Measurements from ENCODE around the gene BLOC1S1.

The BLOC1S1 gene

DNA sequence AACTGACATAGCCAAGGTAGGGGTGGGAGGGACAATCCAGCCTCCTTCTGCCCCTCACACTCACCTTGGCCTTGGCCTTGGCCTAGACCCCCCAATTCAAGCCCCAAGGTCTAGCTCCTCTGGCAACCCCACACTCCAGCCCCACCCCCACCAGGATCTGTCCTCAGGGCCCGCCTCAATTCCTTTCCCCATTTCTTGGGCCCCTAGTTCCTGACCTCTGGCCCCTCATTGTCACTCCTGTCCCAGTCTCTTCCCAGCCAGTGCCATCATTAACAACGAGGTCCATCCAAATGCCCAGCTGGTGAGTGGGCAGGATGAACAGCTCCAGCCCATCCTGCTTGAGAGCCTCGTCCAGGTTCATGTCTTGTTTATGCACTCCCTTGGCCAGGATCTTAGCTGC is 20.2 kb downstream of the BLOC1S1 start:
- H3K27me3 ChIP-seq (ENCODE audit: insufficient read depth, insufficient read length) = no peaks in the 10 kb centered on the region
- TF ChIP-seq YY1 (IDR thresholded peaks at IDR 0.05; ENCODE audit: insufficient read depth, insufficient read length) (no peak), SUZ12 (IDR thresholded peaks at IDR 0.05; ENCODE audit: extremely low read depth, insufficient read depth, insufficient read length) (no peak), ZNF274 (IDR thresholded peaks at IDR 0.05; ENCODE audit: low read depth, low read length) (no peak)
- H3K36me3 ChIP-seq (ENCODE audit: insufficient read depth, insufficient read length, low read length) = peaks cover 7% of the 10 kb centered on the region
- no peaks in the 10 kb centered on the region for H3K9me3 ChIP-seq (ENCODE audit: insufficient read depth, low read length)
- no peak overlapping the region for H3K4me3 ChIP-seq (ENCODE audit: insufficient read length, low read depth)
- H3K4me1 ChIP-seq (ENCODE audit: insufficient read depth, insufficient read length) = peaks cover 7% of the 10 kb centered on the region
- no peak for DNase-seq (ENCODE audit: low read depth, low spot score)
- no peak overlapping the region for H3K9ac ChIP-seq (ENCODE audit: insufficient read length, low read depth)

DNA sequence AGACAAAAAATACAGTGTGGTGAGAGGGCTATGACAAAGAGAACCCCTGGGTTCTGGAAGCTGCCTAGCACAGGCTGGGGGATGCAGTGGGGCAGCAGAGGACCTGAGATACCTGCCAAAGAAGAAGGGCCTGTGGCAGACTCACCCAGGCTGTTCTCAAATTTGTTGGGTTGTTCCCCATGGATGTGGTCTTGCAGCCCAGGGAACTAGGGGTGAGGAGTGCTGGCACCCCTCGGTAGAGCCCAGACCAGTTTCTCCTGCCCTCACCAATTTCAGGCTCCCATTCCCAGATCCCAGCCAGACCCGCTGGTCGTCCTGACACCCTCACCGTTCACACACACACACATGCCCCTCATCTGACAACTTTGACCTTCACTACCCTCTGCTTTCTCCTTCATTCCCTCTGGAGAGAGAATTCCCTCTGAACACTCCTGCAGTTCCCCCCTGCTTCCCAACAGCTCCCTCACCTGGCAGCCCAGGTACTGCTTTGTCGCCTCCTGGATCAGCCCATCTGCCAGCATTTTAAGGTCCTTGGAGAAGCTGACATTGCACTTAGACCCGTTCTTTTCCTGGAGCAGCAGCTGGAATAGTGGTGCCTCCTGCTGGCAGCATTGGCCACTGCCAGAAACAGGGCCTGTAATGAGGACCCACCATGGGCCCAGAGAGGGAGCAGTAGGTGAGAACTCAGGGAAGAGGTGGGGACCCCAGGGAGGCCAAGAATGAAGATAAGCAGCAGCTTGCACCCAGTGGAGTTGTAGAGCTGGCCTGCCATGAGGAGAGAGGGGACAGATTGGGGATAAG is 21.1 kb downstream of the BLOC1S1 start:
- H3K9ac ChIP-seq (ENCODE audit: insufficient read length, low read depth) = no peak overlapping the region
- TF ChIP-seq SUZ12 (IDR thresholded peaks at IDR 0.05; ENCODE audit: extremely low read depth, insufficient read depth, insufficient read length) (no peak), ZNF274 (IDR thresholded peaks at IDR 0.05; ENCODE audit: low read depth, low read length) (no peak), YY1 (IDR thresholded peaks at IDR 0.05; ENCODE audit: insufficient read depth, insufficient read length) (no peak)
- H3K4me3 ChIP-seq (ENCODE audit: insufficient read length, low read depth) = no peak overlapping the region
- H3K36me3 ChIP-seq (ENCODE audit: insufficient read depth, insufficient read length, low read length) = peaks cover 6% of the 10 kb centered on the region
- H3K4me1 ChIP-seq (ENCODE audit: insufficient read depth, insufficient read length) = peaks cover 7% of the 10 kb centered on the region
- peak; percentile 85 for DNase-seq (ENCODE audit: low read depth, low spot score)
- H3K9me3 ChIP-seq (ENCODE audit: insufficient read depth, low read length) = no peaks in the 10 kb centered on the region
- H3K27me3 ChIP-seq (ENCODE audit: insufficient read depth, insufficient read length) = peaks cover 2% of the 10 kb centered on the region

DNA sequence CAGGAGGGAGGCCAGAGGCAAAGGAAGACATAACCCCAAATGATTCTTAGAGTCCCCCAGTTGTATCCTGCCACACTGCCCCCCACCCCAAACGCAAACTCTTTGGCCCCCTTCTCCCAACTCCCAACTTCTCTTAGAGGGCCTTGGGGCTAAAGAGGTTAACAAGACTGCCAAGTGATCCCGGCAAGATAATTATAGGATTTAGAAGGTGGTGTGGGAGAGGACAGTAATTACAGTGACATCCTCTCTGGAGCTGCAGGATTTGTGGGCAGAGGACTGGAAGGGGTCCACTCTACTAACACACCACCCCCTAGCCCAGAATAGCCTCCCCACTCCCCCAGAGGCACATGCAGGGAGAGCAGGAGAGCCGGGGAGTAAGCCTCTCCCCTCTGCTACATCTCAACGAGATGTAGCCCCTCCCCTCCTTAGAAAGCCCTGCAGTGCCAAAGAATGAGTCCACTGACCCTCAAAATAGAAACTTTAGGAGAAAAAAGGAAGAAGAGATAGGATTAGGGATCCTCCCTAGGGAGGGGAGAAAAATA is 21.8 kb downstream of the BLOC1S1 start:
- TF ChIP-seq YY1 (IDR thresholded peaks at IDR 0.05; ENCODE audit: insufficient read depth, insufficient read length) = no peak
- no peak for TF ChIP-seq SUZ12 (IDR thresholded peaks at IDR 0.05; ENCODE audit: extremely low read depth, insufficient read depth, insufficient read length)
- TF ChIP-seq ZNF274 (IDR thresholded peaks at IDR 0.05; ENCODE audit: low read depth, low read length) = no peak
- H3K4me1 ChIP-seq (ENCODE audit: insufficient read depth, insufficient read length) = peaks cover 6% of the 10 kb centered on the region
- no peaks in the 10 kb centered on the region for H3K9me3 ChIP-seq (ENCODE audit: insufficient read depth, low read length)
- peak overlapping the region; percentile 72 for H3K9ac ChIP-seq (ENCODE audit: insufficient read length, low read depth)
- H3K4me3 ChIP-seq (ENCODE audit: insufficient read length, low read depth) = peak overlapping the region; percentile 44
- DNase-seq (ENCODE audit: low read depth, low spot score) = no peak
- no peaks in the 10 kb centered on the region for H3K36me3 ChIP-seq (ENCODE audit: insufficient read depth, insufficient read length, low read length)
- H3K27me3 ChIP-seq (ENCODE audit: insufficient read depth, insufficient read length) = peaks cover 3% of the 10 kb centered on the region

- peaks cover 3% of the 10 kb centered on the region for H3K27me3 ChIP-seq (ENCODE audit: insufficient read depth, insufficient read length)
- no peaks in the 10 kb centered on the region for H3K9me3 ChIP-seq (ENCODE audit: insufficient read depth, low read length)
- no peaks in the 10 kb centered on the region for H3K36me3 ChIP-seq (ENCODE audit: insufficient read depth, insufficient read length, low read length)
- TF ChIP-seq YY1 (IDR thresholded peaks at IDR 0.05; ENCODE audit: insufficient read depth, insufficient read length) (no peak), SUZ12 (IDR thresholded peaks at IDR 0.05; ENCODE audit: extremely low read depth, insufficient read depth, insufficient read length) (no peak), ZNF274 (IDR thresholded peaks at IDR 0.05; ENCODE audit: low read depth, low read length) (no peak)
- H3K4me3 ChIP-seq (ENCODE audit: insufficient read length, low read depth) = peak overlapping the region; percentile 44
- peak overlapping the region; percentile 72 for H3K9ac ChIP-seq (ENCODE audit: insufficient read length, low read depth)
- H3K4me1 ChIP-seq (ENCODE audit: insufficient read depth, insufficient read length) = peaks cover 3% of the 10 kb centered on the region
- peak; percentile 91 for DNase-seq (ENCODE audit: low read depth, low spot score)
Observed at GRCh38 chr12:55738123-55739024, 22.5 kb downstream of the BLOC1S1 start.

- no peak for DNase-seq (ENCODE audit: low read depth, low spot score)
- no peak overlapping the region for H3K9ac ChIP-seq (ENCODE audit: insufficient read length, low read depth)
- H3K36me3 ChIP-seq (ENCODE audit: insufficient read depth, insufficient read length, low read length) = no peaks in the 10 kb centered on the region
- no peak overlapping the region for H3K4me3 ChIP-seq (ENCODE audit: insufficient read length, low read depth)
- no peaks in the 10 kb centered on the region for H3K9me3 ChIP-seq (ENCODE audit: insufficient read depth, low read length)
- peaks cover 3% of the 10 kb centered on the region for H3K4me1 ChIP-seq (ENCODE audit: insufficient read depth, insufficient read length)
- TF ChIP-seq YY1 (IDR thresholded peaks at IDR 0.05; ENCODE audit: insufficient read depth, insufficient read length) = no peak
- no peak for TF ChIP-seq SUZ12 (IDR thresholded peaks at IDR 0.05; ENCODE audit: extremely low read depth, insufficient read depth, insufficient read length)
- TF ChIP-seq ZNF274 (IDR thresholded peaks at IDR 0.05; ENCODE audit: low read depth, low read length) = no peak
- peaks cover 3% of the 10 kb centered on the region for H3K27me3 ChIP-seq (ENCODE audit: insufficient read depth, insufficient read length)
Observed at GRCh38 chr12:55739025-55739378, 23.2 kb downstream of the BLOC1S1 start.

DNA sequence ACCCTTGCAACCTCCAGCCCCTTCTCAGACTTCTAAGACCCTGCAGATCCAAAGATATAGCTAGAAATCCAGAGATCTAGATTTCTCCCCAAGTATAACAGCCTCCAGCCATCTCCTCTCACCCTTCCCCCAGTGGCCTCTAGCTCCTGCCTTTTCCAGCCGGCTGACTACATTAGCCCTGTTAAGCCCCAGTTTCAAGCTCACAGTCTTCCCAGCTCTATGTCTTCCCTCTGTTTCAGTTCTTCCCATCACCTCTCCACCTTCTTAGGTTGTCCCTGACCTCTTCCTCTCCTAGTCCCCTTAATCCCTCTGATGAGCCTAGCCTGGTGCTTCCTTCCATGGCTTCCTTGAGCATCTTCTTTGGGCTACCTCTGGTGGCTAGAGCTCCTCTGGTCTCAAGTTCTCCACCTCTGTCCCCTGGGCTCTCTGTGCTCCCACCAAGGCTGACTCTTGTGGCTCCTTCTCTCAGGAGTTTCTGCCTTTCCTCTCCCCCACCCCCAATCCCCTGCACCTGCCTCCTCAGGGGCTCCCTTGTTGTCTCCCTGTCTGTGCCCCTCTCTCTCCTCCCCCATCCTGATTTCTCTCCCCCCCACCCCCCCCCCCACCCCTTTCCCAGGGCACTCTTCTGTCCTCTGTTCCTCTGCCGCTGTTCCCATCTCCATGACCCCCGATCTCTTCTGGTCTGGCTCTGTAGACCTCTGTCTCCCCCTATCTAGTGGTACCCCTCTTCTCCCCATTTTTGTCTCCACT is 26.3 kb downstream of the BLOC1S1 start:
- H3K4me3 ChIP-seq (ENCODE audit: insufficient read length, low read depth) = peak overlapping the region; percentile 16
- no peaks in the 10 kb centered on the region for H3K9me3 ChIP-seq (ENCODE audit: insufficient read depth, low read length)
- peaks cover 5% of the 10 kb centered on the region for H3K4me1 ChIP-seq (ENCODE audit: insufficient read depth, insufficient read length)
- H3K9ac ChIP-seq (ENCODE audit: insufficient read length, low read depth) = peak overlapping the region; percentile 23
- TF ChIP-seq SUZ12 (IDR thresholded peaks at IDR 0.05; ENCODE audit: extremely low read depth, insufficient read depth, insufficient read length) (no peak), YY1 (IDR thresholded peaks at IDR 0.05; ENCODE audit: insufficient read depth, insufficient read length) (no peak), ZNF274 (IDR thresholded peaks at IDR 0.05; ENCODE audit: low read depth, low read length) (no peak)
- H3K27me3 ChIP-seq (ENCODE audit: insufficient read depth, insufficient read length) = peaks cover 3% of the 10 kb centered on the region
- no peaks in the 10 kb centered on the region for H3K36me3 ChIP-seq (ENCODE audit: insufficient read depth, insufficient read length, low read length)
- no peak for DNase-seq (ENCODE audit: low read depth, low spot score)
